ENCODE measurements around the gene VAV1.

Gene VAV1

DNA sequence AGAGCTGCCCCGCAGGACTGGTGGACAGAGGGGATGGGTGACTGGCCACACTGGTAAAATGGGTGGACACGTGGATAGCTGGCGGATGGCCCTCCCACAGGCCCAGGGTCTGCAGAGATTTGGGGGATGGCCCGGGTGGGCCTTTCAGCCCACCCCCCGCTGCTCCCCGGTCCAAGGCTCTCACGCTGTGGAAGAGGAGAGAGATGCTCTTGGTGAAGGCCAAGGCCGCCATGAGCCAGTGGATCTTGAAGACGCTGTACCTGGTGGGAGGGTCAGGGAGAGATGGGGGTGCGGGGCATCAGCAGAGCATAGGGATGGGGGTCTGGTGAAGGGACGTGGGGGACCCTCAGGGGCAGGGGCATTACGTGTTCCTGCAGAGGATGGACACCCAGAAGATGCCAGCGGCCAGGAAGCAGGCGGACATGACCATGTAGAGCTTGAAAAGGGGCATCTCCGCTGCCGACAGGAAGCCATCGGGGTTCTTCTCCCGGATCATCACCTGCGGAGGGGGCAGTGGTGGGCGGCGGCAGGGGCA lies 39.6 kb upstream of the VAV1 start:
- H3K9me3 ChIP-seq (ENCODE audit: control insufficient read depth, low read length): no peaks in the 10 kb centered on the region

DNA sequence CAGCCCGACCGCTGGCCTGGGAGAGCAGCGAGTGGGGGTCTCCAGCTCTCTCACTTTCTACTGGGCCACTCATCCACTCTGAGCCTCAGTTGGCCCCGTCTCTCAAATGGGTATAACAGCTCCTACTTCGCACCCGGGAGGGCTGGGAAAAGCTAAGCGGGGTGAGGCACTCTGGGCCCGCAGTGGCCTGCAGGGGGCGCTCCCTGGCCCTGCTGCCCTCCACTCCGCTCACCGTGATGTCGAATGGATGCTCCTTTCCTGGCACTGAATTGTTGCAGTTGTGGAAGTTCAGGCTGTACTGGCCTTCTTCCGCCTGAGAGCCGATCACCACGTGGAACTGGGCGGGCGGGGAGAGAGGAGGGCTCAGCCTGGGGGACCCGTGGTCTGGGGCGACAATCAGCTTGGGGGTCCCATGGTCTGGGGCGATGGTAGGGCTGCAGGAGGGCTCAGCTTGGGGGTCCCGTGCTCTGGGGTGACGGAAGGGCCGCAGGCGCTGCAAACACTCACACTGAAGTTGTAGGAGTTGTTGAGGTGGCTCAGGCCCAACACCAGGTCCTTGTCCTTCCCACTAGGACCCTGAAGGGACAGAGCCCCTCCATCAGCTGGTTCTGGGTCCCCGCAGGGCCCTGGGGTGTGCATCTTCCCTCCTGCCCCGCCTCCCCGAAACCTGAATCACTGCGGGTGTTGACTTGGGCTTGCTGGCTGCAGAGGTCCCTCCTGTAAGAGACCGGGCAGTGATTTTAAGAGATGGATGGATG lies 39.0 kb upstream of the VAV1 start:
- no peak for DNase-seq (ENCODE audit: low read depth)
- Histone ChIP-seq H3K9ac (ENCODE audit: low read length) (no peak overlapping the region), H3K9me3 (ENCODE audit: control insufficient read depth, low read length) (no peaks in the 10 kb centered on the region), H3K36me3 (ENCODE audit: control insufficient read depth, insufficient read depth, low read length, severe bottlenecking) (peaks cover 18% of the 10 kb centered on the region), H3K27me3 (replicated peaks; ENCODE audit: control insufficient read depth, insufficient read depth, low read length) (no peaks in the 10 kb centered on the region), H3K4me1 (ENCODE audit: control insufficient read depth, insufficient read depth, low read length) (peaks cover 14% of the 10 kb centered on the region), H3K4me3 (ENCODE audit: low read length) (no peak overlapping the region)

More for the DNA sequence above, 39.6 kb upstream of the VAV1 start:
- no peak overlapping the region for H3K4me3 ChIP-seq (ENCODE audit: low read length)
- H3K27me3 ChIP-seq (replicated peaks; ENCODE audit: control insufficient read depth, insufficient read depth, low read length): no peaks in the 10 kb centered on the region
- H3K4me1 ChIP-seq (ENCODE audit: control insufficient read depth, insufficient read depth, low read length): peaks cover 8% of the 10 kb centered on the region
- no peak for DNase-seq (ENCODE audit: low read depth)
- H3K9ac ChIP-seq (ENCODE audit: low read length): no peak overlapping the region
- H3K36me3 ChIP-seq (ENCODE audit: control insufficient read depth, insufficient read depth, low read length, severe bottlenecking): peaks cover 18% of the 10 kb centered on the region

DNA sequence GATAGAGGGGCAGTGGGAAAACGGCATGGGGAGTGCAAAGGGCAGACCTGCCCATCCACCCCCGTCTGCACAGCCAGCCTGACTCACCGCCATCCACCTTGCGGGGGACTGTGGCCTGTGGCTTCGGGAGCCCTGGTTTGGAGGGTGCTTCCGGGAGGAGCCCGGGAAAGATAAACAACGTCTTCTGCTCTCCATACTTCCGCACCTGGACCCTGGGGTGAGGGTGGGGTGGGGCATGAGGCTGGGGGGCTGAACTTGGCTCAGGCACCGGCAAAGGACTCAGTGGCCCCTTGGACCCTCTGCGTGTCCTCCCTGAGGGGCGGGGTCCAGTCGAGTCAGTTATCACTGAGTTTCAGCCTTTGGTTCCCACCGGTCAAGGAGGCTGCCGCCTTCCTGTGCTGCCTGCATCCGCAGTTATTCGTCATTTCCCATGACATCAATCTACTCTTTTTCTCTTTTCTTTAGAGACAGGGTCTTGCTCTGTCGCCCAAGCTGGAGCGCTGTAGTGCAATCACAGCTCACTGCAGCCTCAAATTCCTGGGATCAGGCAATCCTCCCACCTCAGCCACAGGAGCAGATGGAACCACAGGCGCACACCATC lies 38.3 kb upstream of the VAV1 start:
- H3K9me3 ChIP-seq (ENCODE audit: control insufficient read depth, low read length): no peaks in the 10 kb centered on the region
- H3K27me3 ChIP-seq (replicated peaks; ENCODE audit: control insufficient read depth, insufficient read depth, low read length): no peaks in the 10 kb centered on the region
- H3K36me3 ChIP-seq (ENCODE audit: control insufficient read depth, insufficient read depth, low read length, severe bottlenecking): peaks cover 18% of the 10 kb centered on the region
- DNase-seq (ENCODE audit: low read depth): no peak
- H3K4me3 ChIP-seq (ENCODE audit: low read length): no peak overlapping the region
- H3K9ac ChIP-seq (ENCODE audit: low read length): no peak overlapping the region
- peaks cover 21% of the 10 kb centered on the region for H3K4me1 ChIP-seq (ENCODE audit: control insufficient read depth, insufficient read depth, low read length)

DNA sequence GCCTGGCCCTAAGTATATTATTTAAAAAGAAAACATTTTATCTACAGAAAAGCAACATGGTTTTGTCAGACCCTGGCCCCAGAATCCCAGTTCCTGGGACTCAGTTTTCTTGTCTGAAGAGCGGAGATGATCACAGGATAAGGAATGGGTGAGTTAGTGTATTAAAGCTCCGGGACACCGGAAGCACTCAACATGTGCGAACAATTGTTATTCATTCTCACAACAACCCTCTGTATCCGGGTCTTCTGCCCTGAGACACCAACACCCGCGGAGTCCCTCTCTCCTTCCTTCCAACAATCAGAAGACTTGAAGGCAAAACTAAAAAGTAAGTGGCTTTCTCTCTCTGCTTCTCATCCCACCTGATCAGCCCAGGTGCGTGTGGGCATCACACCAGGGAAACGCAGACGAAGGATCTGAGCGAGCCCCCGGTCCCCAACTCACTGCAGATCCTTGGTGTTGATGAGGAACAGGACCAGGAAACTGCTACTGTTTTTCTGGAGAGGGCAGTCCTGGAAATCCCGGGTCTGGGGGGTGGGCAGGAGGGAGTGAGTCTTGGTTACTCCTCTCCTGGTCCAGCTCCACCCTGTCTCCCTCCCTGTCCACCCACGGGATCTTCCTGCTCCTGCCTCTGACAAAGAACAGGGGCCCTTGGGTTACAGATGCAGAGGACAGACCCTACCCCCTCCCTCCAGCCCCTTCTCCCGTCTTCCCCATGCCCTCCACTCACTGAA lies 37.2 kb upstream of the VAV1 start:
- Histone ChIP-seq H3K4me3 (ENCODE audit: low read length) (peak overlapping the region; percentile 94), H3K9ac (ENCODE audit: low read length) (peak overlapping the region; percentile 96), H3K9me3 (ENCODE audit: control insufficient read depth, low read length) (no peaks in the 10 kb centered on the region), H3K27me3 (replicated peaks; ENCODE audit: control insufficient read depth, insufficient read depth, low read length) (no peaks in the 10 kb centered on the region), H3K36me3 (ENCODE audit: control insufficient read depth, insufficient read depth, low read length, severe bottlenecking) (peaks cover 18% of the 10 kb centered on the region), H3K4me1 (ENCODE audit: control insufficient read depth, insufficient read depth, low read length) (peaks cover 22% of the 10 kb centered on the region)
- DNase-seq (ENCODE audit: low read depth): no peak

DNA sequence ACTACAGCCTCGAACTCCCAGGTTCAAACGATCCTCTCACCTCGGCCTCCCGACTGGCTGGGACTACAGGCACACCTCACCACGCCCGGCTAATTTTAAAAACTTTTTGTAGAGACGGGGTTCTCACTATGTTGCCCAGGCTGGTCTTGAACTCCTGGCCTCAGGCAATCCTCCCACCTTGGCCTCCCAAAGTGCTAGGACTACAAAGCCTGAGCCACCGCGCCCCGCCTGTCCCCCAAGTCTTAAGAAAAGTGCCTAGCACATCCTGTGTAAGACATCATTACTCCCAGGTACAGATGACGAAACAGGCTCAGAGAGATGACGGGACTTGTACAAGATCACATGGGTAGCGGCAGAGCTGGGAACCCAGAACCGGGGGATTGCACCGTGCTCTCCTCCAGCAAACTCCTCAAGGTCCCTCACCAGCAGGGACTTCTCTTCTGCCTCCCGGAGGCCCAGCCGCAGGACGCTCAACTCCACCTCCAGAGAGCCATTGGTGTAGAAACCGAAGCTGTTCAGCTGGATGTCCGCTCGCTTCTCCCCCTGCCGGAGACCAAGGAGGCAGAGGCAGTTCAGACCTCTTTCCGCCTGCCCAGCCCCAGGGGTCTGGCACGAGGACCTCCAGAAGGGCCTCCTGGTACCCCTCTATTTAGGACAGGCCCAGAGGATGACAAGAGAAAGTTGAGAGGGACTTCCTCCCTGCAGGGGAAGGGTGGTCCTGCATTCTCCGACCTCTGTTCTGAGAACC lies 36.2 kb upstream of the VAV1 start:
- peak overlapping the region; percentile 96 for H3K9ac ChIP-seq (ENCODE audit: low read length)
- H3K27me3 ChIP-seq (replicated peaks; ENCODE audit: control insufficient read depth, insufficient read depth, low read length): no peaks in the 10 kb centered on the region

DNA sequence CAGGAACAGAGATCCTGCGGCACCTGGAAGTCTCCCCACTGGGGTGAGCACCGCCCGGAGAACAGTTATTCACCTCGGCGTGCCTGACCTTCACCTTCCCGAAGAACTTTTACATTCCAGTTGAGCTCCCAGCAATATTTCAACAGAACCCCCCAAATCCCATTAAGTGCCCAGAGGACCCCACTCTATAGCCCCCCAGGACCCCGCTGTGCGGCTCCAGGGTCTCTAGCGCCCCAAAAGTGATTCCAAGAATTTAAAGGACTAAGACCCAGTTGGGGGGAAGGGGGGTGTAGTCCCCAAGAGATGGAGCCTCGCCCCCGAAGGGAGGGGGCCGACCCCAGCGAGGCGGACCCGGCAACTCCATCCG lies 35.6 kb upstream of the VAV1 start:
- DNase-seq (ENCODE audit: low read depth): no peak
- peak overlapping the region; percentile 94 for H3K4me3 ChIP-seq (ENCODE audit: low read length)
- H3K9ac ChIP-seq (ENCODE audit: low read length): peak overlapping the region; percentile 96

More for the DNA sequence above, 36.2 kb upstream of the VAV1 start:
- Histone ChIP-seq H3K36me3 (ENCODE audit: control insufficient read depth, insufficient read depth, low read length, severe bottlenecking) (peaks cover 18% of the 10 kb centered on the region), H3K9me3 (ENCODE audit: control insufficient read depth, low read length) (no peaks in the 10 kb centered on the region), H3K4me1 (ENCODE audit: control insufficient read depth, insufficient read depth, low read length) (peaks cover 25% of the 10 kb centered on the region), H3K4me3 (ENCODE audit: low read length) (peak overlapping the region; percentile 94)
- DNase-seq (ENCODE audit: low read depth): peak; percentile 96

DNA sequence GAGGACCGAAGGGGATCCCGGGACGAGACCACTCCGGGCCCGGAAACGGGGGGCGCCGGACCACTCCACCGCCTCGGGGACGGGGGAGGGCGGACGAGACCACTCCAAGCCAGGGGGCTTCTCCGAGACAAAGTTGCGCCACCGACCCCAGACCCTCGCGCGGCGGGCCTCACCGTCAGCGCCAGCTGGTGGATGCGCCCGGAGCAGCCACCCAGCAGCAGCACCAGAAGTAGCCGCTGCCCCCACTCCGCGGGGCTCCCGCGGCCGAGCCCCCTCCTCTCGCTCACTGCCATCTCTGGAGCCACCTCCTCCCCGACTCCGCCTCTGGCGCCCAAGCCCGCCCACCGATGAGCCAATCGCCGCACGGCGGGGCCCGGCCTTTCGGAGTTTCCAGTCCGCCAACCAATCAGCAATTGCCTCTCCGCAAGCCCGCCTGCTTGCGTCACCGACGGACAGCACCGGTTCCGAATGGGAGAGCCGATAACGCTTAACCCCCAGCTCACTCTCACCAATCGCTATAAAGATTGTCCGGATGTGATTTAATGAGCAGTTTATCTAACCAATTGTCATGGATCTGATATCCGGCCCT lies 35.1 kb upstream of the VAV1 start, which contains the start of gene GPR108:
Gene GPR108 (minus strand): TSS at position 297 of the 589 bp plus-strand sequence. CDS start 4 bp downstream, at position 293.
- Histone ChIP-seq H3K4me1 (ENCODE audit: control insufficient read depth, insufficient read depth, low read length) (peaks cover 35% of the 10 kb centered on the region), H3K9ac (ENCODE audit: low read length) (peak within 1 kb of the TSS; percentile 96), H3K9me3 (ENCODE audit: control insufficient read depth, low read length) (no peaks in the 10 kb centered on the region), H3K36me3 (ENCODE audit: control insufficient read depth, insufficient read depth, low read length, severe bottlenecking) (peaks cover 9% of the 10 kb centered on the region), H3K27me3 (replicated peaks; ENCODE audit: control insufficient read depth, insufficient read depth, low read length) (no peaks in the 10 kb centered on the region), H3K4me3 (ENCODE audit: low read length) (peak within 1 kb of the TSS; percentile 94)
- DNase-seq (ENCODE audit: low read depth): peak; percentile 100

More for the DNA sequence above, 35.6 kb upstream of the VAV1 start:
- no peaks in the 10 kb centered on the region for H3K27me3 ChIP-seq (replicated peaks; ENCODE audit: control insufficient read depth, insufficient read depth, low read length)
- H3K4me1 ChIP-seq (ENCODE audit: control insufficient read depth, insufficient read depth, low read length): peaks cover 30% of the 10 kb centered on the region
- H3K9me3 ChIP-seq (ENCODE audit: control insufficient read depth, low read length): no peaks in the 10 kb centered on the region
- peaks cover 14% of the 10 kb centered on the region for H3K36me3 ChIP-seq (ENCODE audit: control insufficient read depth, insufficient read depth, low read length, severe bottlenecking)

DNA sequence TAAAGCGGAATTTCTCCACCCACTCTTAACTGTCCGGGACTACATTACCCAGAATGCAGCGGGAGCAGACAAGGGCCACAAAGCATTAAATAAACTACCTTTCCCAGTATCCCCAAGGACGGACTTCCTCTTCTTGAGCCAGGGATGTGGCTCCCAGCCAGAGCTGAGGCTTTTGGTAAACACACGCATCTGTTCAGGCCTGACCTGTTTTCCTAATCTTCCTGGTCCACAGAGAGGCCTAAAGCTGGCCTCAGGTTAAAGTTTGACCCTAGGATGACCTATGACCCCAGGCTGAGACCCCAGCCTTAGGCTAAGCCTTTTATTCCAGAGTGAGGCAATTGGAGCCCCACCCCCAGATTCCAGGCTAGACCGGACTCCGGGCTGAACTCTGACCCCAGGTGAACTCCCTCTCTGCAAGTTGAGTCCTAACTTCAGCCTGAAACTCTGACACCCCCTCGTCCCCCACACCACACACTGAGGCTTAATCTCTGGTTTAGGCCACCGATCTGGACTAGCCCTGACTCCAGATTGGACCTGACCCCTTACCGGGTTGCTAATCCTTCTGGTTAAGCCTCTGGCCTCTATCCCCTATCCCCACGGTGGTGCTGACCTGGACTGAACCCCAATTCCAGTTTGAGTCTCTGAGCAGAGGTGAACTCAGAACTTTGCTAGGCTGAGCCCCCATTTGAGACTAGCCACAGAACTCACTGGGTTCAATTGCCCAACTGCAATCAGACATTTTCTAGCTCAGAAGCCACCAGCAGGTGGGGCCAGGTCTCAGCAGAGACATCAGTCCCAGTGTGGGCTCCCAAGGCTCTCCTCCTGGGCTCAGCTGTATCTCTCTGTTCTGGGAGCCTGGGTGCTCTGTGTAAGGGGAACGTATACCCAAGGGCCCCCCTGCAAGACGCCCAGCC lies 34.4 kb upstream of the VAV1 start:
- peaks cover 11% of the 10 kb centered on the region for H3K36me3 ChIP-seq (ENCODE audit: control insufficient read depth, insufficient read depth, low read length, severe bottlenecking)
- peak; percentile 91 for DNase-seq (ENCODE audit: low read depth)
- H3K4me1 ChIP-seq (ENCODE audit: control insufficient read depth, insufficient read depth, low read length): peaks cover 43% of the 10 kb centered on the region
- H3K27me3 ChIP-seq (replicated peaks; ENCODE audit: control insufficient read depth, insufficient read depth, low read length): no peaks in the 10 kb centered on the region
- H3K9ac ChIP-seq (ENCODE audit: low read length): peak overlapping the region; percentile 81
- H3K9me3 ChIP-seq (ENCODE audit: control insufficient read depth, low read length): no peaks in the 10 kb centered on the region
- H3K4me3 ChIP-seq (ENCODE audit: low read length): peak overlapping the region; percentile 73

DNA sequence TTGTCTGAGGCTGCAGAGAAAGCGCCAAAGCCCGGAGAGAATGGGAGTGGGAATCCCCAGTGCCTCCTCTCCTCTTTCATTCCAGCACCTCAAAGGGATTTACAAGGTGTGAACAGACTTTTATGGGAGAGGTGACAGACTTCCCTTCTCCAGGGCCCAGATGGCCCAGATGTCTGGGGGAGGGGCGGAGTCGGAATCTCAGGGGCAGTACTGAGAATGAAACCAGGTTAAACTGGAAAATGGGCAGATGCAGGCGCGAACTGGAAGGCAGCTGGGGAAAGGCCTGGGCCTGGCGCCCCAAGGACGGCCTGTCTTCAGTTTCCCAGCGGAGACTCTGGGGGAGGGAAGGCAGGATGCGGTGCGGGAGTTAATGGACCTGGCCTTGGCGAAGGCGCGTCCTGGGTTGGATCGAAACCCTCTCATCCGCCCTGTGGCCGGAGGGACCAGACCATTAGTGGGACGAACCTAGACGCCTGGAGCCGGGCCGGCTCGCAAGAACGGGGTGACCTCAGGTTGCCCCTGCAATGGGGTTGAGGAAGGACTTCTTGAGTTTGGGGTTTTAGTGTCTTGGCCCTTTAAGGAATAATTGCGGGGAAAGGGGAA lies 33.6 kb upstream of the VAV1 start:
- Histone ChIP-seq H3K36me3 (ENCODE audit: control insufficient read depth, insufficient read depth, low read length, severe bottlenecking) (peaks cover 17% of the 10 kb centered on the region), H3K4me1 (ENCODE audit: control insufficient read depth, insufficient read depth, low read length) (peaks cover 49% of the 10 kb centered on the region), H3K4me3 (ENCODE audit: low read length) (peak overlapping the region; percentile 73), H3K9me3 (ENCODE audit: control insufficient read depth, low read length) (no peaks in the 10 kb centered on the region), H3K9ac (ENCODE audit: low read length) (peak overlapping the region; percentile 81), H3K27me3 (replicated peaks; ENCODE audit: control insufficient read depth, insufficient read depth, low read length) (no peaks in the 10 kb centered on the region)
- DNase-seq (ENCODE audit: low read depth): no peak
